Ishikawa (cell line): ENCODE data around the gene CHIT1.

Experiments
- CEBPB ChIP-seq: IDR thresholded peaks from 2 replicates; pipeline ENCODE4 v1.6.1; 2012
- CREB1 ChIP-seq: IDR thresholded peaks from 2 replicates; pipeline ENCODE4 v1.6.1; 2012; ENCODE audit warnings: low read depth
- EGR1 ChIP-seq: IDR thresholded peaks from 2 replicates; pipeline ENCODE4 v1.6.1; 2012
- EP300 ChIP-seq: IDR thresholded peaks from 2 replicates; pipeline ENCODE4 v1.6.1; 2012; ENCODE audit warnings: borderline replicate concordance
- FOXM1 ChIP-seq: IDR thresholded peaks from 2 replicates; pipeline ENCODE4 v1.6.1; 2012; ENCODE audit warnings: low read depth, borderline replicate concordance
- MAX ChIP-seq: IDR thresholded peaks from 2 replicates; pipeline ENCODE4 v1.6.1; 2012
- NFIC ChIP-seq: IDR thresholded peaks from 2 replicates; pipeline ENCODE4 v1.6.1; 2012
- RAD21 ChIP-seq: IDR thresholded peaks from 2 replicates; pipeline ENCODE4 v1.6.1; 2012; ENCODE audit warnings: low read depth
- REST ChIP-seq: IDR thresholded peaks from 2 replicates; pipeline ENCODE4 v1.6.1; 2012; ENCODE audit warnings: low read depth, mild to moderate bottlenecking
- TAF1 ChIP-seq: IDR thresholded peaks from 2 replicates; pipeline ENCODE4 v1.6.1; 2012; ENCODE audit warnings: low read depth, mild to moderate bottlenecking
- TCF12 ChIP-seq: IDR thresholded peaks from 2 replicates; pipeline ENCODE4 v1.6.1; 2012; ENCODE audit warnings: low read depth
- TEAD4 ChIP-seq: IDR thresholded peaks from 2 replicates; pipeline ENCODE4 v1.6.1; 2012
- USF1 ChIP-seq: IDR thresholded peaks from 2 replicates; pipeline ENCODE4 v1.6.1; 2012
- YY1 ChIP-seq: IDR thresholded peaks from 2 replicates; pipeline ENCODE4 v1.6.1; 2012; ENCODE audit warnings: low read depth
- ZBTB7A ChIP-seq: IDR thresholded peaks from 2 replicates; pipeline ENCODE4 v1.6.1; 2012; ENCODE audit warnings: low read depth

Gene CHIT1

GRCh38 chr1:203219171-203219570 is 10.3 kb downstream of the CHIT1 start:
- TF ChIP-seq FOXM1 (no peak), YY1 (no peak), NFIC (no peak)

GRCh38 chr1:203217668-203218067 is 11.8 kb downstream of the CHIT1 start:
- no peak for TF ChIP-seq REST
- no peak for TF ChIP-seq EGR1
- no peak for TF ChIP-seq TEAD4
- no peak for TF ChIP-seq EP300
- no peak for TF ChIP-seq MAX
- no peak for TF ChIP-seq USF1
- TF ChIP-seq FOXM1: no peak
- TF ChIP-seq CEBPB: no peak
- no peak for TF ChIP-seq TAF1
- TF ChIP-seq CREB1: no peak
- no peak for TF ChIP-seq YY1
- no peak for TF ChIP-seq RAD21
- no peak for TF ChIP-seq ZBTB7A
- no peak for TF ChIP-seq TCF12

GRCh38 chr1:203217139-203217655 is 12.3 kb downstream of the CHIT1 start:
- TF ChIP-seq YY1: no peak
- TF ChIP-seq REST: no peak

- peak; percentile 95 for TF ChIP-seq RAD21
- TF ChIP-seq EGR1: no peak
- TF ChIP-seq MAX: peak; percentile 74
- no peak for TF ChIP-seq FOXM1
Observed at GRCh38 chr1:203216274-203217138, 13.0 kb downstream of the CHIT1 start.

GRCh38 chr1:203215573-203215972 is 13.9 kb downstream of the CHIT1 start:
- TF ChIP-seq REST (no peak), EP300 (no peak), YY1 (no peak), TCF12 (no peak), TAF1 (no peak), RAD21 (no peak), CREB1 (no peak), USF1 (no peak), ZBTB7A (no peak), TEAD4 (no peak), EGR1 (no peak), NFIC (no peak), CEBPB (no peak), MAX (no peak), FOXM1 (no peak)
